GM12878 (cell line): ENCODE measurements around the gene SEPHS2. TPM values are rescaled to one million over a fixed set of nuclear protein-coding genes. Genes with fewer than 3 reads are reported as not detected.
A peak's percentile ranks its signal among the peaks of the same experiment; 100 is the strongest.

ENCODE experiments used
- ATAC-seq: fragments of 200-7000 bp; cut with Tn5 transposase; 3 replicates; pipeline ENCODE4 v1.9.1; 2020; ENCODE audit warnings: mild to moderate bottlenecking, moderate library complexity
- BruUV-seq: library from RNA; stranded (reverse); fragments of 400-500 nt; replicated peaks from 2 replicates; lab custom pipeline; 2021; lab: Mats Ljungman, UMichigan
- CTCF ChIA-PET: fragments of 300-600 bp; sonication (Branson Sonifier 250); formaldehyde crosslinking; extraction: SDS; loops from one replicate; lab custom pipeline; 2021; ENCODE audit warnings: inconsistent platforms; lab: Yijun Ruan, JAX
- POLR2A ChIA-PET: fragments of 350-600 bp; formaldehyde crosslinking; extraction: SDS; loops from one replicate; lab custom pipeline; 2021; ENCODE audit warnings: inconsistent platforms; lab: Charles Lee
- RAD21 ChIA-PET: fragments of 300-600 bp; sonication (Branson Sonifier 250); formaldehyde crosslinking; loops from one replicate; lab custom pipeline; 2023; ENCODE audit warnings: antibody characterized with exemption; ENCODE audit not compliant: unreplicated experiment; lab: Charles Lee
- SMC1A ChIA-PET: fragments of 300-600 bp; sonication (Branson Sonifier 250); formaldehyde crosslinking; loops from one replicate; lab custom pipeline; 2023; ENCODE audit not compliant: unreplicated experiment, uncharacterized antibody; lab: Charles Lee
- DNase-seq: peaks from one replicate; pipeline ENCODE4 v3.0.0-alpha.2; 2011; ENCODE audit warnings: low read depth, low spot score
- FAIRE-seq: peaks from 3 replicates; lab custom pipeline; 2011; peaks lifted over from hg19 to GRCh38; lab: Jason Lieb, UNC
- H2AFZ ChIP-seq: 2 replicates; pipeline ENCODE4 v1.6.0; 2011; ENCODE audit warnings: low read depth, low read length, control low read depth; ENCODE audit not compliant: control insufficient read depth
- H3K27ac ChIP-seq: 2 replicates; pipeline ENCODE4 v1.5.1; 2011; ENCODE audit warnings: control low read depth; ENCODE audit not compliant: control insufficient read depth, insufficient read depth
- H3K27me3 ChIP-seq, 2 experiments: replicated peaks in 1 of 2; 2 replicates each; pipeline versions ENCODE4 v1.6.0 to v1.6.1; 2011; ENCODE audit warnings: low read length in 1 of 2; ENCODE audit not compliant: control insufficient read depth in 2 of 2, insufficient read depth in 2 of 2
- H3K36me3 ChIP-seq, 2 experiments: 2 replicates each; pipeline ENCODE4 v1.5.1; 2011; ENCODE audit warnings: low read length in 1 of 2; ENCODE audit not compliant: control insufficient read depth in 2 of 2, insufficient read depth in 2 of 2
- H3K4me1 ChIP-seq: 2 replicates; pipeline ENCODE4 v1.6.1; 2011; ENCODE audit warnings: mild to moderate bottlenecking, low read length, moderate library complexity, mixed read lengths; ENCODE audit not compliant: control insufficient read depth, insufficient read depth
- H3K4me2 ChIP-seq: 2 replicates; pipeline ENCODE4 v1.6.0; 2011; ENCODE audit warnings: control low read depth; ENCODE audit not compliant: control insufficient read depth, insufficient read depth
- H3K4me3 ChIP-seq: fragments of 200-600 bp; sonication (generic); 2 replicates; pipeline ENCODE4 v1.5.1; 2016
- H3K79me2 ChIP-seq: 2 replicates; pipeline ENCODE4 v1.6.0; 2011; ENCODE audit warnings: low read length; ENCODE audit not compliant: control insufficient read depth, insufficient read depth
- H3K9ac ChIP-seq: 2 replicates; pipeline ENCODE4 v1.8.0; 2011; ENCODE audit warnings: low read length, control low read depth, mixed read lengths; ENCODE audit not compliant: control insufficient read depth, insufficient read depth
- H3K9me3 ChIP-seq: replicated peaks from 3 replicates; pipeline ENCODE4 v1.5.1; 2011; ENCODE audit warnings: mild to moderate bottlenecking, low read length; ENCODE audit not compliant: control insufficient read depth, insufficient read depth
- H4K20me1 ChIP-seq: 2 replicates; pipeline ENCODE4 v1.6.0; 2011; ENCODE audit not compliant: control insufficient read depth, insufficient read depth
- ATF7 ChIP-seq: fragments of 450-650 bp; IDR thresholded peaks from 2 replicates; pipeline ENCODE4 v1.6.1; 2016; ENCODE audit warnings: low read depth, mild to moderate bottlenecking
- CBX3 ChIP-seq: fragments of 200-600 bp; sonication (generic); IDR thresholded peaks from 2 replicates; pipeline ENCODE4 v1.6.1; 2016; ENCODE audit warnings: low read depth, borderline replicate concordance
- CBX5 ChIP-seq: sonication (generic); IDR thresholded peaks from 2 replicates; pipeline ENCODE4 v1.6.1; 2016; ENCODE audit warnings: low read depth, moderate library complexity, mild to moderate bottlenecking, inconsistent platforms
- GABPA ChIP-seq: IDR thresholded peaks from 2 replicates; pipeline ENCODE4 v1.6.1; 2014; ENCODE audit warnings: antibody characterized with exemption, low read depth, mild to moderate bottlenecking, inconsistent platforms
- JUNB ChIP-seq: IDR thresholded peaks from 2 replicates; pipeline ENCODE4 v1.6.1; 2016; ENCODE audit warnings: antibody characterized with exemption, mild to moderate bottlenecking
- NFIC ChIP-seq: IDR thresholded peaks from 2 replicates; pipeline ENCODE4 v1.6.1; 2012; ENCODE audit warnings: low read depth, mild to moderate bottlenecking, inconsistent platforms, low read length, moderate library complexity
- NFXL1 ChIP-seq: fragments of 450-650 bp; IDR thresholded peaks from 2 replicates; pipeline ENCODE4 v1.6.1; 2017; ENCODE audit warnings: antibody characterized with exemption, mild to moderate bottlenecking, borderline replicate concordance
- NR2C2 ChIP-seq: IDR thresholded peaks from 2 replicates; pipeline ENCODE4 v1.6.1; 2011; ENCODE audit warnings: borderline replicate concordance, low read depth; ENCODE audit not compliant: control insufficient read depth, insufficient read length
- PML ChIP-seq: IDR thresholded peaks from 2 replicates; pipeline ENCODE4 v1.6.1; 2012; ENCODE audit warnings: low read length, inconsistent platforms
- RBBP5 ChIP-seq: fragments of 200-600 bp; sonication (generic); conservative IDR thresholded peaks from 2 replicates; pipeline ENCODE4 v1.6.1; 2016
- SP1 ChIP-seq: IDR thresholded peaks from one replicate; pipeline ENCODE4 v1.6.1; 2011; ENCODE audit warnings: low read depth, low read length
- SUZ12 ChIP-seq: fragments of 200-600 bp; sonication (generic); IDR thresholded peaks from one replicate; pipeline ENCODE4 v1.6.1; 2018; ENCODE audit warnings: antibody characterized with exemption, mild to moderate bottlenecking; ENCODE audit not compliant: unreplicated experiment
- TAF1 ChIP-seq: IDR thresholded peaks from 2 replicates; pipeline ENCODE4 v1.6.1; 2011; ENCODE audit warnings: mild to moderate bottlenecking, low read depth, low read length, borderline replicate concordance
- TARDBP ChIP-seq: IDR thresholded peaks from 2 replicates; pipeline ENCODE4 v1.6.1; 2016; ENCODE audit warnings: borderline replicate concordance
- TCF12 ChIP-seq: IDR thresholded peaks from 2 replicates; pipeline ENCODE4 v1.6.1; 2011; ENCODE audit warnings: low read depth, mild to moderate bottlenecking, low read length
- TCF3 ChIP-seq: IDR thresholded peaks from 2 replicates; pipeline ENCODE4 v1.6.1; 2012; ENCODE audit warnings: low read depth, mild to moderate bottlenecking, low read length, borderline replicate concordance; ENCODE audit not compliant: insufficient read depth
- ZBED1 ChIP-seq: IDR thresholded peaks from 2 replicates; pipeline ENCODE4 v1.6.1; 2016; ENCODE audit warnings: borderline replicate concordance
- ZNF217 ChIP-seq: fragments of 450-650 bp; IDR thresholded peaks from 2 replicates; pipeline ENCODE4 v1.6.1; 2017; ENCODE audit warnings: antibody characterized with exemption, mild to moderate bottlenecking
- ZNF274 ChIP-seq: IDR thresholded peaks from one replicate; pipeline ENCODE4 v1.8.0; 2011; ENCODE audit not compliant: insufficient read length, insufficient read depth
- ZNF622 ChIP-seq: fragments of 450-650 bp; IDR thresholded peaks from 2 replicates; pipeline ENCODE4 v1.6.1; 2017; ENCODE audit warnings: mild to moderate bottlenecking, inconsistent platforms
- ZZZ3 ChIP-seq: IDR thresholded peaks from 2 replicates; pipeline ENCODE4 v1.6.1; 2011; ENCODE audit warnings: low read depth; ENCODE audit not compliant: control insufficient read depth, insufficient read length
- WGBS: methylation state at CpG from one replicate; pipeline ENCODE4 v1.1.6; 2016; ENCODE audit warnings: low lambda C conversion rate; ENCODE audit not compliant: insufficient replicate concordance, insufficient coverage; ENCODE audit errors: missing lambda C conversion rate; 5-methylcytosine and 5-hydroxymethylcytosine counted together
- in situ Hi-C: fragments of 300-500 bp; cut with MboI; formaldehyde crosslinking; loops from 9 replicates; pipeline ENCODE4 v1.14.3; 2018; ENCODE audit warnings: mixed read lengths
- intact Hi-C: fragments of 100-400 bp; cut with micrococcal nuclease; formaldehyde crosslinking; loops from one replicate; pipeline ENCODE4 v1.14.2; 2022; ENCODE audit not compliant: unreplicated experiment
- polyA plus RNA-seq, 11 experiments: library from polyadenylated mRNA; depleted of rRNA in 4 of 11; unstranded in 6 of 11; stranded (reverse) in 5 of 11; fragments of >200 nt; fragmentation: Nextera tagmentation in 4 of 11; fragmentation: Illumina TruSeq in 1 of 11; extraction: Ambion mirVana in 4 of 11; extraction: Trizol in 1 of 11; gene quantifications; 1 replicate in 1 of 11; 2 replicates in 10 of 11; pipeline versions ENCODE4 v1.2.1 to v1.2.3, GENCODE V29; 2011 to 2016; ENCODE audit warnings: inconsistent platforms in 2 of 11, missing spikeins in 2 of 11, low read depth in 1 of 11
- total RNA-seq, 4 experiments: library from RNA; depleted of rRNA in 3 of 4; stranded (reverse); fragments of >200 nt in 3 of 4; fragmentation: Illumina TruSeq in 1 of 4; extraction: Trizol in 1 of 4; gene quantifications; 2 replicates each; pipeline versions ENCODE4 v1.2.1 to v1.2.3, GENCODE V29; 2013 to 2021
- TF ChIP-seq, protein P1 (sequence below): IDR thresholded peaks from 2 replicates; pipeline ENCODE4 v1.6.1; 2012; ENCODE audit warnings: low read depth, low read length, improper control_type of control experiment
- TF ChIP-seq, protein P2 (sequence below): fragments of 450-650 bp; IDR thresholded peaks from 2 replicates; pipeline ENCODE4 v1.6.1; 2016; ENCODE audit warnings: mild to moderate bottlenecking

The SEPHS2 gene
- total and polyA plus RNA-seq, 10 of the 15 experiments (the other 5 are each of a cell fraction or from before 2014, with no cell fraction given): 21.6 to 99.8 (median 72.9) TPM

DNA sequence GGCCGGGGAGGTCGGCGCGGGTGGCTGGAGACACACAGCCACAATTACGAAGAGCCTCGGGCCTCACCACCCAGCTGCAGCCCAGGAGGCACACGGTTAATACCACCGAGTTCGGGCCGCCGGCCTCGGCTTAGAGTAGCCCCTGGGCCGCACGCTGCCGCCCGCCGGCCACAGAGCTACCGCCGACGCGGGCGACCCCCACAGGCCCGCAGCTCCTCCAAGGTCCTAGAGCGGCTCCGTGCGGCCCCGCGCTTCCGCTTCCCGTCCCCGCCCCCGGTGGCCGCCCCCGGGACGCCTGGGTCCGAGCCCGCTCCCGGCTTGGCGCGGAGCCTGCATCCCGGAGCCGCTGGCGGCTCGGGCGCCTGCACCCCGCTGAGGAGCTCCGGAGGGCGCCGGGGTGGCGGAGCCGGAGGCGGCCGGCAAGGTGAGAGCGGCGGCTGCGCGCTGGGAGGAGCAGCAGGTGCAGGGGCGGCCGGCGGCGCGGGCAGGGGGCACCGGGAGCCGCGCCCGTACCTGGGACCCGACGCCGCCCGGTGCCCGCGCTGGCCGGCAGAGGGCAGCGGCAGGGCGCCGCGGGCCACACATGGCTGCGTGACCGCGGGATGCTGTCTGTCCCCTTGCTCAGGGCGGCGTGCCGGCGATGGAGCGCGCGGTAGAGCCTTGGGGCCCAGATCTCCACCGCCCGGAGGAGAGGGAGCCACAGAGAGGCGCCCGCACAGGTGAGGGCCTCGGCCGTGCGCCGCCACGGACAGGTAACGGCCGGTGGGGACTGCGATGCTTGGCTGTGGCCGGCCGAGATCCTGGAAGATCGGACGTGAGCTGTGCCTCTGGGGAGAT lies 50.3 kb downstream of the SEPHS2 start, which contains the start of gene ZNF48:
ZNF48 (plus strand) TSS at position 266 of the 837 bp plus-strand sequence; CDS start at position 641, 375 bp downstream.
- Histone ChIP-seq H3K9me3 (no peaks in the 10 kb centered on the region), H3K9ac (peak within 1 kb of the TSS; percentile 63), H4K20me1 (no peaks in the 10 kb centered on the region), H3K27me3 (no peaks in the 10 kb centered on the region), H2AFZ (peak within 1 kb of the TSS; percentile 85), H3K27ac (peak within 1 kb of the TSS; percentile 42), H3K36me3 (peaks cover 0 to 2% of the 10 kb centered on the region in 2 experiments; a peak in 3 of 4 replicates), H3K4me2 (peak within 1 kb of the TSS; percentile 92), H3K79me2 (peaks cover 5% of the 10 kb centered on the region), H3K4me3 (peak within 1 kb of the TSS; percentile 92), H3K4me1 (peaks cover 13% of the 10 kb centered on the region)
- SMC1A ChIA-PET: interaction anchor here (1.0 to 2.4 kb wide), 7 partner anchors 10 to 140 kb away, joined by 3 to 12 read pairs (median 5); partner anchors contain the start of genes DCTPP1, SEPTIN1, TBC1D10B and ZNF771
- CTCF ChIA-PET: interaction anchor here (0.6 to 3.3 kb wide), 12 partner anchors 13 to 212 kb away, joined by 3 to 29 read pairs (median 3); partner anchors contain the start of genes CORO1A, DCTPP1, SEPTIN1 and ZNF771
- RAD21 ChIA-PET: interaction anchor here (0.9 to 2.4 kb wide), 7 partner anchors 12 to 266 kb away, joined by 3 to 32 read pairs (median 6); partner anchors contain the start of genes SEPTIN1, TBC1D10B, ZNF747 and ZNF771
- POLR2A ChIA-PET: interaction anchor here (0.6 to 3.1 kb wide), 8 partner anchors 10 to 77 kb away, joined by 3 to 25 read pairs (median 5); partner anchors contain the start of genes ITGAL, SEPTIN1 and ZNF771
- ATAC-seq: peak; percentile 90
- no peak for FAIRE-seq
- BruUV-seq: no TSS peak
- under 1% methylated on average over 82 of the region's 103 CpGs for WGBS
- intact Hi-C loops: no loop called here
- no peak for DNase-seq
- in situ Hi-C loops: no loop called here
- 0 out of 2 replicates have a peak, but pooled peaks have one; percentile 39 for TF ChIP-seq NFXL1
- no peak for TF ChIP-seq RBBP5
- TF ChIP-seq ZZZ3: no peak
- TF ChIP-seq ZBED1: no peak
- TF ChIP-seq TCF12: no peak
- TF ChIP-seq CBX5: no peak
- TF ChIP-seq CBX3: no peak
- no peak; the same call in 1 of the 2 replicates for TF ChIP-seq ZNF622
- TF ChIP-seq TCF3: 0 out of 2 replicates have a peak, but pooled peaks have one; percentile 14
- no peak for TF ChIP-seq PML
- TF ChIP-seq, protein P1, sequence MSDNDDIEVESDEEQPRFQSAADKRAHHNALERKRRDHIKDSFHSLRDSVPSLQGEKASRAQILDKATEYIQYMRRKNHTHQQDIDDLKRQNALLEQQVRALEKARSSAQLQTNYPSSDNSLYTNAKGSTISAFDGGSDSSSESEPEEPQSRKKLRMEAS: peak; percentile 47
- TF ChIP-seq TAF1: peak; percentile 65; the same call in 1 of the 2 replicates
- TF ChIP-seq, protein P2, sequence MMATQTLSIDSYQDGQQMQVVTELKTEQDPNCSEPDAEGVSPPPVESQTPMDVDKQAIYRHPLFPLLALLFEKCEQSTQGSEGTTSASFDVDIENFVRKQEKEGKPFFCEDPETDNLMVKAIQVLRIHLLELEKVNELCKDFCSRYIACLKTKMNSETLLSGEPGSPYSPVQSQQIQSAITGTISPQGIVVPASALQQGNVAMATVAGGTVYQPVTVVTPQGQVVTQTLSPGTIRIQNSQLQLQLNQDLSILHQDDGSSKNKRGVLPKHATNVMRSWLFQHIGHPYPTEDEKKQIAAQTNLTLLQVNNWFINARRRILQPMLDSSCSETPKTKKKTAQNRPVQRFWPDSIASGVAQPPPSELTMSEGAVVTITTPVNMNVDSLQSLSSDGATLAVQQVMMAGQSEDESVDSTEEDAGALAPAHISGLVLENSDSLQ: 0 out of 2 replicates have a peak, but pooled peaks have one; percentile 5
- TF ChIP-seq ZNF217: peak; percentile 83
- no peak for TF ChIP-seq JUNB
- TF ChIP-seq NR2C2: no peak
- no peak for TF ChIP-seq NFIC
- TF ChIP-seq GABPA: peak; percentile 79
- peak; percentile 77; the same call in 1 of the 2 replicates for TF ChIP-seq TARDBP
- peak; percentile 56 for TF ChIP-seq SP1
- no peak for TF ChIP-seq SUZ12
- no peak for TF ChIP-seq ATF7
- TF ChIP-seq ZNF274: no peak
